ENCODE data around the gene CSNK1G1.

DNA sequence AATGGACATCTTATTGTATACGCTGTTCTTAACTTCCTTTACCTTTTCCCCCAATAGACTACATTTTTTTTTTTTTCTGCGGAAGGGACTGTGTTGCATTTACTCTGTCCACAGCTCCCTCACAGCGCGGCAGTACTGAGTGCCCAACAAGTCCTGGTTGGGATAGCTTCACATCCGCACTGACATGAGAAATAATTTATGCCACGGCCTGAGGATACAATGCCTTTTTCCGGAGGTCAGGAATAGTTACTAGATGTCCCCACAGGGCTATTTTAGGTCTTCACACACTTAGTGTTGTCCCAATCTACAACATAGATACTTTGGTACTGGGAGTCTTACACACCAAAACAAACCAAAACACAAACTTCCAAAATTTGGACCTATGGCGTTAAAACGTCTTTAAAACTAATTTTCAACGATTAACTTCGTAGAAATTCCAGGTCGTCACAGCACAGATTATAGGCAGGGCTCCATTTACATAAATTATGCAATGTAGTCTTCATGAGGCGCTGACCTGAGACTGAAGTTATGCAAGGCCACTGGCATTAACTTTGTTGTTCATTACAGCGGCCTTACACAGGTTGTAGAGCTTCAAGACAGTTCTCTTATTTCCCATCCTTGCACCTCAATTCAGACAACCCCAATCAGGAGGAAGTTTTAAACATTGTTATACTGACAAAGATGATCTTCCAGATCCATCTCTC is 192.2 kb downstream of the CSNK1G1 start:
- TF ChIP-seq, protein P1, sequence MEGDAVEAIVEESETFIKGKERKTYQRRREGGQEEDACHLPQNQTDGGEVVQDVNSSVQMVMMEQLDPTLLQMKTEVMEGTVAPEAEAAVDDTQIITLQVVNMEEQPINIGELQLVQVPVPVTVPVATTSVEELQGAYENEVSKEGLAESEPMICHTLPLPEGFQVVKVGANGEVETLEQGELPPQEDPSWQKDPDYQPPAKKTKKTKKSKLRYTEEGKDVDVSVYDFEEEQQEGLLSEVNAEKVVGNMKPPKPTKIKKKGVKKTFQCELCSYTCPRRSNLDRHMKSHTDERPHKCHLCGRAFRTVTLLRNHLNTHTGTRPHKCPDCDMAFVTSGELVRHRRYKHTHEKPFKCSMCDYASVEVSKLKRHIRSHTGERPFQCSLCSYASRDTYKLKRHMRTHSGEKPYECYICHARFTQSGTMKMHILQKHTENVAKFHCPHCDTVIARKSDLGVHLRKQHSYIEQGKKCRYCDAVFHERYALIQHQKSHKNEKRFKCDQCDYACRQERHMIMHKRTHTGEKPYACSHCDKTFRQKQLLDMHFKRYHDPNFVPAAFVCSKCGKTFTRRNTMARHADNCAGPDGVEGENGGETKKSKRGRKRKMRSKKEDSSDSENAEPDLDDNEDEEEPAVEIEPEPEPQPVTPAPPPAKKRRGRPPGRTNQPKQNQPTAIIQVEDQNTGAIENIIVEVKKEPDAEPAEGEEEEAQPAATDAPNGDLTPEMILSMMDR (conservative IDR thresholded peaks at IDR 0.05): no peak
- TF ChIP-seq EZH2 (IDR thresholded peaks at IDR 0.05; ENCODE audit: low read depth): no peak
